HG03342 (cell line): ENCODE data around the gene UGT1A8.
"Not testable (repeated sequence)": the region's sequence is repeated elsewhere in the genome, so short reads cannot be mapped to it uniquely, and the experiment has no call there.

ENCODE experiments used
- ATAC-seq: cut with Tn5 transposase; IDR thresholded peaks from one replicate; pipeline ENCODE4 v1.9.1; 2021; ENCODE audit warnings: mild to moderate bottlenecking, moderate library complexity; ENCODE audit not compliant: unreplicated experiment

UGT1A8 gene

DNA sequence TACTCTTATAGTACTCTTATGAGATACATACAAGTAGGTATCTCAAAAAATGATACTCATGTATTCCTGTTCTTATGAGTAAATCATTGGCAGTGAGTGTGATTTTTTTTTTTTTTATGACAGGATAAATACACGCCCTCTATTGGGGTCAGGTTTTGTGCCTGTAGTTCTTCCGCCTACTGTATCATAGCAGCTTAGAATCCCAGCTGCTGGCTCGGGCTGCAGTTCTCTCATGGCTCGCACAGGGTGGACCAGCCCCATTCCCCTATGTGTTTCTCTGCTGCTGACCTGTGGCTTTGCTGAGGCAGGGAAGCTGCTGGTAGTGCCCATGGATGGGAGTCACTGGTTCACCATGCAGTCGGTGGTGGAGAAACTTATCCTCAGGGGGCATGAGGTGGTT, at the start of gene UGT1A8:
Gene UGT1A8, plus strand, starts transcription at position 158 of the 400 bp plus-strand sequence. Its CDS starts 75 bp downstream, at position 233.
- not testable (repeated sequence) for ATAC-seq

DNA sequence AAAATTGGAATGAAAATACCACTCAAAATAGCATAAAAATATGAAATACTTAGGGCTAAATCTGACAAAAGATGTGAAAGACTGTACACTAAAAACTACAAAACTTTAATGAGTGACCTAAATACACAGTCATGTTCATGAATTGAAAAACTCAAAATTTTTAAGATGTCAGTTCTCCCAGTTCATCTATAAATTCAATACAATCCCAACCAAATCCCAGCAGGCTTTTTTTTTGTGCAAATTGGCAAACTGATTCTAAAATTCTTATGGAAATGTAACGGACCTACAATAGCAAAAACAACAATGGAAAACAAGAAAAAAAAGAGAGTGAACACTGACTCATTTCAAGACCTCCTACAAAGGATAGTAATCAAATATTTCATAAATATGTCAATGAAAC, 46.4 kb upstream of the UGT1A8 start:
- no peak for ATAC-seq

DNA sequence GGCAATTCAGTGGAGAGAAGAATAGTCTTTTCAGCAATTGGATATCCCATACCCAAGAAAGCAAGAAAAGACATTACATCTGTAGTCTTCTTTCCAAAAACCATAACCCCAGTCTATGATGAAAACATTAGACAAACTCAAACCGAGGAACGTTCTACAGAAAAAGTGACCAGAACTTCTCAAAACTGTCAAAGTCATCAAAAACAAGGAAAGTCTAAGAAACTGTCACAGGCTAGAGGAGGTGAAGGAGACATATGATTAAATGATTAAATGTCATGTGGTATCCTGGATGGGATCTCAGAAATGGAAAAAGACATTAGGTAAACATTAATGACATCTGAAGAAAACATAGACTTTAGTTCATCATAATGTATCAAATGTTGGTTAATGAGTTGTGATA, 46.0 kb upstream of the UGT1A8 start:
- no peak for ATAC-seq

DNA sequence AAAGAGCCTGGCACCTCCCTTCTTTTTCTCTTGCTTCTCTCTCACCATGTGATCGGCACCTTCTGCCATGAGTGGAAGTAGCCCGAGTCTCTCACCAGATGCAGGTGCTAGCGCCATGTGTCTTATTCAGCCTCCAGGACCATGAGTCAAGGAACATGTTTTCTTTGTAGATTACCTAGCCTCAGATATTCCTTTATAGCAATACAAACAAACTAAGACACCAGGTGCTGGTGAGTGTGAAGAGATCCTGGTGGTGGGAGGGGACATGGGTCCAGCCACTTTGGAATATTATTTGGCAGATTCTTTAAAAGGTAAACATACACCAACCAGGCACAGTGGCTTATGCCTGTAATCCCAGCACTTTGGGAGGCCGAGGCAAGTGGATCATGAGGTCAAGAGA, 45.0 kb upstream of the UGT1A8 start:
- ATAC-seq, result no peak

DNA sequence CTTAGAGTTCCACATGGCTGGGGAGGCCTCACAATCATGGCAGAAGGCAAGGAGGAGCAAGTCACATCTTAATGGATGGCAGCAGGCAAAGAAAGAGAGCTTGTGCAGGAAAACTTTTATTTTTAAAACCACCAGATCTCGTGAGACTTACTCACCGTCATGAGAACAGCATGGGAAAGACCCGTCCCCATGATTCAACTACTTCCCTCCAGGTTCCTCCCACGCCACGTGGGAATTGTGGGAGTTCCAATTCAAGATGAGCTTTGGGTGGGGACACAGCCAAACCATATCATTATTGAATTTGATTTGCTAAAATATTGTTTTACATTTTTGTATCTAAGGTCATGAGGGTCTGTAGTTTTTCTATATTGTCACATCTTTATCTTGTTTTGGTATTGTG, 40.1 kb upstream of the UGT1A8 start:
- not testable (repeated sequence) for ATAC-seq

DNA sequence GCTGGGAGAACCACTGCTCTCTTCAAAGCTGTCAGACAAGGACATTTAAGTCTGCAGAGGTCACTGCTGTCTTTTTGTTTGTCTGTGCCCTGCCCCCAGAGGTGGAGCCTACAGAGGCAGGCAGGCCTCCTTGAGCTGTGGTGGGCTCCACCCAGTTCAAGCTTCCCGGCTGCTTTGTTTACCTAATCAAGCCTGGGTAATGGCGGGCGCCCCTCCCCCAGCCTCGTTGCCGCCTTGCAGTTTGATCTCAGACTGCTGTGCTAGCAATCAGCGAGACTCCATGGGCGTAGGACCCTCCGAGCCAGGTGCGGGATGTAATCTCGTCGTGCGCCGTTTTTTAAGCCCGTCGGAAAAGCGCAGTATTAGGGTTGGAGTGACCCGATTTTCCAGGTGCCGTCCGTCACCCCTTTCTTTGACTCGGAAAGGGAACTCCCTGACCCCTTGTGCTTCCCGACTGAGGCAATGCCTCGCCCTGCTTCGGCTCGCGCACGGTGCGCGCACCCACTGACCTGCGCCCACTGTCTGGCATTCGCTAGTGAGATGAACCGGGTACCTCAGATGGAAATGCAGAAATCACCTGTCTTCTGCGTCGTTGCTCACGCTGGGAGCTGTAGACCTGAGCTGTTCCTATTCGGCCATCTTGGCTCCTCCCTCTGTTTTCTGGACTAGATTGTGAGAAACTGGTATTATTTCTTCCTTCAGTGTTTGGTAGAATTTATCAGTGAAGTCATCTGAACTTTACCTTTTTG, 34.0 kb upstream of the UGT1A8 start:
- not testable (repeated sequence) for ATAC-seq

DNA sequence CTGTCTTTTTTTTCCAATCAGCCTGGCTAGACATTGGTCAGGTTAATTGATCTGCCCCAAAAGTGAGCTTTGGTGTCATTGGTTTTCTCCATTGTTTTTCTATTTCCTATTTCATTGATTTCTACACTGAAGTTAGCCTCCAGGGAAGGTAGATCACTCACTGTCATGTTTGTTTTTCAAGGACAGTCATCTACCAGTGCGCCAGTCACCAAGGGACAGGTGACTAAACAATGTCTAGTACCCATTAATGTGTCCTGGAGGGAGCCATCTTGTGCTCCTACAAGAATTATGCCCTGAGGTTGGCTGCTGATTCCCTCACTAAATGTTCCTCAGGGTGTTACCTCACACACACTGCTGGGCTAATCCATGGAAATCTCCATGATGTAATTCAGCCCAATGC, 33.2 kb upstream of the UGT1A8 start:
- no peak for ATAC-seq

DNA sequence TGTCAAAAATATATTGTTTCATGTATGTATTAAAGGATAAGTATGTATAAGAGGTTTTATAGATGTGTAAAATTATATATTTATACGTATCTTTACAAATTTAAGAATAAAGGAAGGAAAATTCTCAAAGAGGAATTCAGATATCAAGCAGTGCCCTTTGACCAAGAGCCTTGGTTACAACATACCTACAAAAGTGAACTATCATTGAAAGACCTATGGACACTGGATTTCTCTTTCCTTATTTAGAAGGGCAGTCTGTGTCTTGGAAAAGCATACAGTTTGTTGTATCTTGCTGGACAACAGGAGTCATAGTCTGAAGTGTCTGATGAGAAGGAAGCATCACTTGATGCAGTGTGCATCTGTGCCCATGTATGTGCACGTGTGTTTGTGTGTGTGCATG, 29.0 kb upstream of the UGT1A8 start:
- no peak for ATAC-seq

DNA sequence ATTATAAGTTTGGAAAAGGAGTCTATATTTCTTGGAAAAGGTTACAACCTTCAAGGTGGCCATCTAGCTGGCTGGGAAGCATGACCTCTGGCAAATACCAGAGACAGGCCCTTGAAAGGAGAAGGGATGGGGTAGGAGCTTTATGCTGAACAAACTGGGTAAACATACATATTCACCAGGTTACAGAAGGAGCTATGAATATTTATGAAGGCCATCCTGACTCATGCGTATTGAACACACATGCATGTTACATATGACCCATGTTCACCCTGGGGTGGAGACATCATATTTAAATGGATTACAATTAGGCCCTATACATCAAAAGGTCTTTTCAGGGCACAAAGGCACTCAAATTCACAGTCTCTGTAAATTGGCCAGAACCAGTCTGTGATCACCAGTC, 24.7 kb upstream of the UGT1A8 start:
- peak; percentile 27 for ATAC-seq

DNA sequence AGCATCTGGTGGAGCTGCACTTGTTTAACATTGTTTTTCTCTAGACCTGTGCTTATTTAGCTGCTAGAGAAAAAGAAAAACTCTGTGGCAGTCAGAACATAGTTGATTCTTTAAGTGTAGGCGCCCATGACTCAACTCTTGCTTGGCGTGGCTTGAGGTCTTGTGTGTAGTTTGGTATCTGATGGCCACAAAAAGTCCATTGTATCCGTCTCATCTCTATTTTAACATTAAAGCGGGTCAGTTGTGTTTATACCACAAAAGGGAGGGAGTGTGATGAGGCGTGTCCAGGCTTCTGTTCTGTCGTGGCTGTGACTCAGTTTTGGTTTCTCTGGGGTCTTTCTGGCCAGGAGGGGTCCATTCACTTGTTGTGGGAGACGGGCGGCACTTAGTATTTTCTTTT, 24.2 kb upstream of the UGT1A8 start:
- peak; percentile 75 for ATAC-seq

DNA sequence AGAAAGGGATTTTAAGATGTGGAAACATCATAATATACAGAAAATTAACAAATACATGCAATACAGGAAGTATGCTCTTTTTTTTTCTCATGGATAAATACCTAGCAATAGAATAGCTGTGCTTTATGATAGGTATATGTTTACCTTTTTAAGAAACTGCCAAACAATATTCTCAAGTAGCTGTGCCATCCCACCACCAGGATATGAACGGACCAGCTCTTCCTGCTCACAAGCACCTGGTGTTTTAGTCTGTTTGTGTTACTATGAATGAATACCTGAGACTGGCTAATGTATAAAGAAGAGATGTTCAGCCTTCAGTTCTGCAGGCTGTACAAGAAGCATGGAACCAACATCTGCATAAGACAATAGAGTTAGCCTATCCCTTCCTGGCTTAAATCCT, 19.9 kb upstream of the UGT1A8 start:
- no peak for ATAC-seq

DNA sequence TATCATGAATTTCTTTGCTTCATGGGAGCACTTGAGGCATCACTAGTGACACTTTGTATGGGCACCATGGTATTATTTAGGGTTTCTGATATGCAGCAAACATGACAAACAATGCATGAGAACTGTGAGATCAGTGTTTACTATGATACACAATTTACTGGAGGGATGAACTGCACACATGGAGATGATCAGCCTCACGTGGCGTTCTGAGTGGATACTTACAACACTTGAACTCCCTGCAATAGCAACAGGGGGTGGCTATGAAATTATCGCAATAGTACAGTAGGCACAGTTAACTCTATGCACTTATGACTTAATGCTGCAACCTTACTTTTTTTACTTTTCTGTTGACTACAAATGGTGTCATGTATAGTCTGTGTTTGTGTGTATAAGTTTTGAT, 18.5 kb upstream of the UGT1A8 start:
- no peak for ATAC-seq

DNA sequence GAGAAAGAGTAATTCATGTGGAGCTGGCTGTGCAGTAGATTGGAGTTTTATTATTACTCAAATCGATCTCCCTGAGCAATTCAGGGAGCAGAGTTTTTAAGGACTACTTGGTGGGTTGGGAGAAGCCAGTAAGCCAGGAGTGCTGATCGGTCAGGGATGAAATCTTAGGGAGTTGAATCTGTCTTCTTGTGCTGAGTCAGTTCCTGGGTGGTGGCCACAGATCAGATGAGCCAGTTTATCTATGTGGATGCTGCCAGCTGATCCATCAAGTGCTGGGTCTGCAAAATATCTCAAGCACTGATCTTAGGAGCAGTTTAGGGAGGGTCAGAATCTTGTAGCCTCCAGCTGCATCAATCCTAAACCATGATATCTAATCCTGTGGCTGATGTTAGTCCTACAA, 17.0 kb upstream of the UGT1A8 start:
- no peak for ATAC-seq

DNA sequence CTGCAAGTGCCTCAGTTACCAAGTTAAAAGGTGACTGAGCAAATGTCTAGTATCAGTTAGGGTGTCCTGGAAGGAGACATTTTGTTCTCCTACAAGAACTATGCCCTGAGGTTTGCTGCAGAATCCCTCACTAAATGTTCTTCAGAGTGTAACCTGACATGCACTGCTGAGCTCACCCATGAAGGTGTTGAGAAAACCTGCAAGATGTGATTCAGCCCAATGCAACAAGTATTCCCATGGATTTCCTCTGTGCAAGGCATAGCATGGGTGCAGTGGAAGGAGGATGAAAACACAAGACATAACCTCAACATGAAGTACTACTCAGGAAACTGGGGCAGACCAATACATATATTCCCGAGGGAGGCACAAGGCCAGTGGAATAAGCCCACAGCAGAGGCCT, 15.4 kb upstream of the UGT1A8 start:
- ATAC-seq, result no peak

DNA sequence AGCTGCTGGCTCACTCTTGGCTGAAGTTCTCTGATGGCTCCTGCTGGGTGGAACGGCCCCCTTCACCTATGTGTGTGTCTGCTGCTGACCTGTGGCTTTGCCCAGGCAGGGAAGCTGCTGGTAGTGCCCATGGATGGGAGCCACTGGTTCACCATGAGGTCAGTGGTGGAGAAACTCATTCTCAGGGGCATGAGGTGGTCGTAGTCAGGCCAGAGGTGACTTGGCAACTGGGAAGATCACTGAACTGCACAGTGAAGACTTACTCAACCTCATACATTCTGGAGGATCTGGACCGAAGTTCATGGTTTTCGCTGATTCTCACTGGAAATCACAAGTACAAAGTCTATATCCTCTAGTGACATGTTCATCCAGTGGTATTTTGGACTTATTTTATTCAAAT, 13.9 kb upstream of the UGT1A8 start:
- no peak for ATAC-seq

DNA sequence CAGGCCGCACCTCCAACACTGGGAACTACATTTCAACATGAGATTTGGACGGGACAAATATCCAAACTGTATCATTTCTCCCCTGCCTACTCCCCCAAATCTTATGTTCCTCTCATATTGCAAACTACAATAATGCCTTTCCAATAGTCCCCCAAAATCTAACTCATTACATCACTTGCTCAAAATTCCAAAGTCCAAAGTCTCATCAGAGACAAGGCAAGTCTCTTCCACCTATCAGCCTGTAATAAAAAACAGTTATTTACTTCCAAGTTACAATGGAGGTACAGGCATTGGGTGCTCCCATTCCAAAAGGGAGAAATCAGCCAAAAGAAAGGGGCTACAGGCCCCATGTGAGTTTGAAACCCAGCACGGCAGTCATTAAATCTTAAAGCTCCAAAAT, 12.6 kb upstream of the UGT1A8 start:
- no peak for ATAC-seq

DNA sequence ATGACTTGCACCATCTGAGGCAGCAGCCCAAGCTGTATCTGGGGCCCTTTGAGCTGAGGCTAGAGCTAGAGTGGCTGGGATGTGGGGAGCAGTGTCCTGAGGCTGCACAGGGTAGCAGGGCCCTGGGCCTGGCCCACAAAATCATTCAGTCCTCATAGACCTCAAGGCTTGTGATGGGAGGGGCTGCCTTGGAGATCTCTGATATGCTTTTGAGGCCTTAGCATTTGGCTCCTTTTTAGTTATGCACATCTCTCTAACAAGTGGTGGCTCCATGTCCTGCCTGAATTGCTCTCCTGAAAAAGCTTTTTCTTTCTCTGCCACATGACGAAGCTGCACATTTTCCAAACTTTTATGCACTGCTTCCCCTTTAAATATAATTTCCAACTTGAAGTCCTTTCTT, 11.8 kb upstream of the UGT1A8 start:
- no peak for ATAC-seq

DNA sequence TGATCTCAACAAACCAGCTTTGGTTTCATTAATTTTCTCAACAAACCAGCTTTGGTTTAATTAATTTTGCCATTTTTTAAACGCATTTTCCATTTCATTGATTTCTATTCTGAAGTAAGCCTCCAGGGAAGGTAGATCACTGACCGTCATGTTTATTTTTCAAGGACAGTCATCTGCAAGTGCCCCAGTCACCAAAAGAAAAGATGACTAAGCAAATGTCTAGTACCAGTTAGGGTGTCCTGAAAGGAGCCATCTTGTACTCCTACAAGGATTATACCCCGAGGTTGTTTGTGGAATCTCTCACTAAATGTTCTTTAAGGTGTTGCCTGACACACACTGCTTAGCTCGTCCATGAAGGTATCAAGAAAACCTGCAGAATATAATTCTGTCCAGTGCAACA, 6.1 kb upstream of the UGT1A8 start:
- ATAC-seq, result no peak

DNA sequence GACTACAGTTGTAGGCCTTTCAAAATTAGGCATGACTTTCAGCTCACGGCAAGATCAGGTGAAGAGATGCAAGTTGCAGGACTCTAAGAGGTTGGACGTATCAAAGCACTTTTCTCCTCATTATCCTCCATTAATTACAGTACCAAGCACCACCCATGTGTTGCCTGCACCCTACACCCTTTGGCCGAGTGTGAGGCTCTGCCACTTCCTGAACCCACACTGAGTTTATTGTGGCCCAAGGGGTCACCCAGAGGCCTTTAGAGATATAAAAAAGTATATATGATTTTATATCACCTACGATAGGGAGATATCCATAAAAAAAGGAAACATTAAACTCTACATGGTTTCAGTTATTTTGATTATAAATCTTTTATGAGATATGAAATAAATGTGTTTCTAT, 2.8 kb downstream of the UGT1A8 start:
- no peak for ATAC-seq

DNA sequence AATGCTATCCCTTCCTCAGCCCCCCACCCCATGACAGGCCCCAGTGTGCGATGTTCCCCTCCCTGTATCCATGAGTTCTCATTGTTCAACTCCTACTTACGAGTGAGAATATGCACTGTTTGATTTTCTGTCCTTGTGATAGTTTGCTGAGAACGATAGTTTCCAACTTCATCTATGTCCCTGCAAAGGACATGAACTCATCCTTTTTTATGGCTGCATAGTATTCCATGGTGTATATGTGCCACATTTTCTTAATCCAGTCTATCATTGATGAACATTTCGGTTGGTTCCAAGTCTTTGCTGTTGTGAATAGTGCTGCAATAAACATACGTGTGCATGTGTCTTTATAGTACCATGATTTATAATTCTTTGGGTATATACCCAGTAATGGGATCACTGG, 4.4 kb downstream of the UGT1A8 start:
- ATAC-seq, result not testable (repeated sequence)

DNA sequence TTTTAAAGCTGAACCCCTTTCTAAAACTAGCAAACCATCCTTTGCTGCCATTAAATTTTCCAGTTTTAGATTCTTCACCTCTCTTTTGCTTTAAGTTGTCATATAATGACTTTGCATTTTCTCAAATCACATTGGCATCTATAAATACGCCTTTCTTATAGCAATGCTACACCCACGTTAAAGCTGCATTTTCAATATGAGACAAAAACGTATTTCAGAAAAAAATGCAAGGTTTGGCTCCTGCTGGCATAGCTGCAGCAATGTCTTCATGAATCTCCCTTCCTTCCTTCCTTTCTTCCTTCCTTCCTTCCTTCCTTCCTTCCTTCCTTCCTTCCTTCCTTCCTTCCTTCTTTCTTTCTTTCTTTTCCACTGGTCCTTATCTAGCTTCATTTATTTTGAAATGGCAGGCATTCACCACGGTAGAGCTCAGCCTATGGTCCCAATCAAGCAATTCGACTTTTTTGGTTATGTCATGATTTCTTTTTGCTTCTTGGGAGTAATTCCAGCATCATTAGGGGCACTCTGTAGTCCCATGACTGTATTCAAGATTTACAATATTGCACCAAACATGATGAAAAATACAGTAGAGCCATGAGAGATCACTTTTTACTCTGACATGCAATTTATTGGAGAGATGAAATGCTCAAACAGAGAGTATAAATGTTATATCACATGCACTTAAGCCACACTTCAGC, 10.0 kb downstream of the UGT1A8 start:
- no peak for ATAC-seq

DNA sequence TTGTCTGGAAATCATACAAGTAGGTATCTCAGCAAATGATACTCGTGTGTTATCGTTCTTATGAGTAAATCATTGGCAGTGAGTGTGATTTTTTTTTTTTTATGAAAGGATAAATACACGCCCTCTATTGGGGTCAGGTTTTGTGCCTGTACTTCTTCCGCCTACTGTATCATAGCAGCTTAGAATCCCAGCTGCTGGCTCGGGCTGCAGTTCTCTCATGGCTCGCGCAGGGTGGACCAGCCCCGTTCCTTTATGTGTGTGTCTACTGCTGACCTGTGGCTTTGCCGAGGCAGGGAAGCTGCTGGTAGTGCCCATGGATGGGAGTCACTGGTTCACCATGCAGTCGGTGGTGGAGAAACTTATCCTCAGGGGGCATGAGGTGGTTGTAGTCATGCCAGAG, 18.9 kb downstream of the UGT1A8 start, which contains the start of gene UGT1A10:
Gene UGT1A10, plus strand, starts transcription at position 143 of the 400 bp plus-strand sequence. Its CDS starts 75 bp downstream, at position 218.
- not testable (repeated sequence) for ATAC-seq
